ENCODE measurements around the gene CDK19.

DNA sequence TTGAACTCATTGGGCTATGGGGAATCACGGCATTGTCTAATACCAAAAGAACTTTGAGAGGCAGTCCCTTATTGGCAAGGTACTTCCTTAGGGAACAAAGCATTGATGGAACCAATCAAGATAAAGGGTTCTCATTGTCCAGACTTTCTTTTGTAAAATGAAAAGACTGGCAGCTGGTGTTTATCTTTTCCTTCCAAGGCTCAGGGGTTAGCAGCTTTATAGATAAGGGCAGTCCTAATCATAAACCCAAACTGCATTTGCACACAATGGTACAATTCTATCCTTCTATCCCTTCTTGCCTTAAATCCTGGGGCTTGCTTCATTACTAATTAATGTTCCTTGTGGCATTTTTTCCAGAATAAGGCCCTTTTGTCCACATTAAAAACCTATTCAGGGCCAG, 28.6 kb downstream of the CDK19 start:
- TF ChIP-seq, protein P1, sequence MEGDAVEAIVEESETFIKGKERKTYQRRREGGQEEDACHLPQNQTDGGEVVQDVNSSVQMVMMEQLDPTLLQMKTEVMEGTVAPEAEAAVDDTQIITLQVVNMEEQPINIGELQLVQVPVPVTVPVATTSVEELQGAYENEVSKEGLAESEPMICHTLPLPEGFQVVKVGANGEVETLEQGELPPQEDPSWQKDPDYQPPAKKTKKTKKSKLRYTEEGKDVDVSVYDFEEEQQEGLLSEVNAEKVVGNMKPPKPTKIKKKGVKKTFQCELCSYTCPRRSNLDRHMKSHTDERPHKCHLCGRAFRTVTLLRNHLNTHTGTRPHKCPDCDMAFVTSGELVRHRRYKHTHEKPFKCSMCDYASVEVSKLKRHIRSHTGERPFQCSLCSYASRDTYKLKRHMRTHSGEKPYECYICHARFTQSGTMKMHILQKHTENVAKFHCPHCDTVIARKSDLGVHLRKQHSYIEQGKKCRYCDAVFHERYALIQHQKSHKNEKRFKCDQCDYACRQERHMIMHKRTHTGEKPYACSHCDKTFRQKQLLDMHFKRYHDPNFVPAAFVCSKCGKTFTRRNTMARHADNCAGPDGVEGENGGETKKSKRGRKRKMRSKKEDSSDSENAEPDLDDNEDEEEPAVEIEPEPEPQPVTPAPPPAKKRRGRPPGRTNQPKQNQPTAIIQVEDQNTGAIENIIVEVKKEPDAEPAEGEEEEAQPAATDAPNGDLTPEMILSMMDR (conservative IDR thresholded peaks at IDR 0.05; ENCODE audit: low read depth in 2 of 2): no peak
- TF ChIP-seq, protein P2, sequence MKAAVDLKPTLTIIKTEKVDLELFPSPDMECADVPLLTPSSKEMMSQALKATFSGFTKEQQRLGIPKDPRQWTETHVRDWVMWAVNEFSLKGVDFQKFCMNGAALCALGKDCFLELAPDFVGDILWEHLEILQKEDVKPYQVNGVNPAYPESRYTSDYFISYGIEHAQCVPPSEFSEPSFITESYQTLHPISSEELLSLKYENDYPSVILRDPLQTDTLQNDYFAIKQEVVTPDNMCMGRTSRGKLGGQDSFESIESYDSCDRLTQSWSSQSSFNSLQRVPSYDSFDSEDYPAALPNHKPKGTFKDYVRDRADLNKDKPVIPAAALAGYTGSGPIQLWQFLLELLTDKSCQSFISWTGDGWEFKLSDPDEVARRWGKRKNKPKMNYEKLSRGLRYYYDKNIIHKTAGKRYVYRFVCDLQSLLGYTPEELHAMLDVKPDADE (IDR thresholded peaks at IDR 0.05): no peak
- TF ChIP-seq CREB1 (CRISPR knock-in tag; IDR thresholded peaks at IDR 0.05; ENCODE audit: low read depth) (no peak), POLR2AphosphoS5 (IDR thresholded peaks at IDR 0.05; ENCODE audit: low read depth) (no peak)
